Measurements from ENCODE around the gene NRG4. TPM values are rescaled to one million over a fixed set of nuclear protein-coding genes. Genes with fewer than 3 reads are reported as not detected.
"Not testable (repeated sequence)": the region's sequence is repeated elsewhere in the genome, so short reads cannot be mapped to it uniquely, and the experiment has no call there.

The NRG4 gene
- polyA plus RNA-seq, 10 donors = 0.19 to 1.9 (median 0.61) TPM

DNA sequence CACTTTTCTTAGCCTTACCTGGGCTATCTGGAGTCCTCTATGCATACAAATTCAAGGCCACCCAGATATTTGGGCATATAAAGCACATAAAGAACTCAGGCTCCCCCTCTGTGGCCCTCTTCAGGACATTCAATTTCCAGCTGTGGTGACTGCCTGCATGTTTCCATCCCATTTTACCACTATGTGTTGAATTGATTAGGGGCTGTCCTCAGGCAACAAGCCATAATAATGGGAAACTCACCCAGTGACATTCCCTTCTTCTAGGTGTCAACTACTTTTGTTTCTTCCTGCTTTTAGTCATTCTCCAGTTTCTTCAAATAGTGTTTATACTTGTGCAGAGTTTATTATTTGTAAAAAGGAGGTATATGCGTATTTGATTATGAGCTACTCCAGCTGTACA lies 18.0 kb downstream of the NRG4 start:
- DNase-seq = no peak

DNA sequence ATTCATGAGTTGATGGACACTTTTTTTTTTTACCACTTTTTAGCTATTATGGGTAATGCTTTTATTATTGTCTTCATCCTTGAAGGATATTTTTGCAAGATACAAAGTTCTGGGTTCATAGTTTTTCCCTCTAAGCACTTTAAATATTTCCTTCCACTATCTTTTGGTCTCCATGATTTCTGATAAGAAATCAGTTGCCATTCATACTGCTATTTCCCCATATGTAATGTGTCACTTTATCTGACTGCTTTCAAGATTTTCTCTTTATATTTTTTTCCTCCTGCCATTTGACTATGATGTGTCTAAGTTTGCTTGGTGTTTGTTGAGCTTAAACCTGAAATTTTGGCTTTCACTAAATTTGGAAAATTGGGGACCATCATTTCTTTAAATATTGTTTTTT lies 19.3 kb downstream of the NRG4 start:
- no peak for DNase-seq

DNA sequence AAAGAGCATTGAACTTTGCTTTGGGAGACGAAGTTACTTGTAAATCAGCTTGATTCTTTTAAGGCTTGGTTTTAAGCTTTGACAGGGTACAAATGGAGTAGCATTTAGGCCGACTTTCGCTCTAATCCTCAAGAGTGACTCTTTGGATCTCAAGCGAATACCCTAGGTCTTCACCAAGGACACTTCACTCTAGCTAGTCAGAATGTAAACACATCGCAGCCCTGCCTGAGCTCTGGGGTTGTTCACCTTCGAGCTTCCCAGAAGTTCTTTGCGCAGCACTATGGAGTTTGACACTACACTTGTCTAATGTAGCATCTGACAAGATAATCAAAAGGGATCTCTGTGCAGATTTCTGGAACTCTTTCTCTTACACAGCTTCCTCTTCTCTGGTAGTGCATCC lies 22.3 kb downstream of the NRG4 start:
- no peak for DNase-seq

DNA sequence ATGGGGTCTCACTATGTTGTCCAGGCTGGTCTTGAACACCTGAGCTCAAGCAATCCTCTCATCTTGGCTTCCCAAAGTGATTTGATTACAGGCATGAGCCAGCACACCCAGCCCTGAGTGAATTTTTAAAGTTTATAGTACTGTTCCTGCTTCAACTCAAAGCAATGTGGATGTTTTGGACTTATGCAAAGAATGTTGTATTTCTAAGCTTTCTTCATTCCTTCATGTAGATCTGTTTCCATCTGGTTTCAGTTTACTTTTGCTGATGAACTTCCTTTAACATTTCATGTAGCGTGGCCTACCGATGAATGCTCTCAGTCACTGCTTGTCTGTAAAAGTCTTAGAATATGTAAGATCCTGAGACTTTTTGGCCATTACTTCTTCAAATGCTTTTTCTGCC lies 23.2 kb downstream of the NRG4 start:
- DNase-seq = peak in 2 of 3 donors; percentile 1 to 4

DNA sequence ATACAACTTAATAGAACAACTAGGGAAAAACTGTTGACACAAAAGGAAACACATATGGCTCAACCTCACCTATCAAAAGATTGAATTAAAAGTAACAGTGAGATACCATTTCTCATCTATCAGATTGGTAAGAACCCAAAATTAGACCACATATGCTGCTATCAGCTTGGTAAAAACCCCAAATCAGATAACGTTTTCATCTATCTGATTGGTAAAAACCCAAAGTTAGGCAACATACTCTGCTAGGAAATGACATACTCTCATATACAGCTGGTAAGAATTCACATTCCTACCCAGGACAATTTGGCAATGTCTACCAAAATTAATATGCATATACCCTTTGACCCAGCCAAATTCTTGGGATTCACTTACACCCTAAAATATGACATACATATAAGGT lies 26.3 kb downstream of the NRG4 start:
- DNase-seq = no peak

DNA sequence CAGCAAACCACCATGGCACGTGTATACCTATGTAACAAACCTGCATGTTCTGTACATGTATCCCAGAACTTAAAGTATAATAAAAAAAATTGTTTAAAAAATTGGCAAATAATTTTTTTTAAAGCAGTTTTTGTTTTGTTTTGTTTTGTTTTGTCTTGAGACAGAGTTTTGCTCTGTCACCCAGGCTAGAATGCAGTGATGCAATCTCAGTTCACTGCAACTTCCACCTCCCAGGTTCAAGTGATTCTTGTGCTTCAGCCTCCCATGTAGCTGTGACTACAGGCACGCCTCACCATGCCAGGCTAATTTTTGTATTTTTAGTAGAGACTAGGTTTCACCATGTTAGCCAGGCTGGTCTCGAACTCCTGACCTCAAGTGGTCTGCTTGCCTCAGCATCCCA lies 27.5 kb downstream of the NRG4 start:
- DNase-seq = not testable (repeated sequence)

DNA sequence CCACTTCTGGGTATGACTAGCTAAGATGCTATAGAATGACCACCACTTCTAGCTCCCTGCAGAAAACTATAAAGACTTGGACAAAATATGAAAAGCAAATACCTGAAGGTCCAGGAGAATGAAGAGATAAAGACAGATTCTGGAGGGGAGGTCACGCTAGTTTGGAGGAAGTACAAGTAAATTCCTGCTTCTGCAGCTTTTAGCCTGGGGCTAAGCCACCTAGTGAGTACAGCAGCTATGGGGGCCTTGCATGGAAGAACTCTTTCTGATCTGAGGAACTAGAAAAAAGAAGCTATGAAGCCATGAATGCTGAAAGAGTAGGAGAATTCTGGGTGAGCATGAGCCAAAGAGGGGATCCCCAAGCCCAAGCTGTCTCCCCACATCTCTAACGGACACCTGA lies 29.8 kb downstream of the NRG4 start:
- no peak for DNase-seq

DNA sequence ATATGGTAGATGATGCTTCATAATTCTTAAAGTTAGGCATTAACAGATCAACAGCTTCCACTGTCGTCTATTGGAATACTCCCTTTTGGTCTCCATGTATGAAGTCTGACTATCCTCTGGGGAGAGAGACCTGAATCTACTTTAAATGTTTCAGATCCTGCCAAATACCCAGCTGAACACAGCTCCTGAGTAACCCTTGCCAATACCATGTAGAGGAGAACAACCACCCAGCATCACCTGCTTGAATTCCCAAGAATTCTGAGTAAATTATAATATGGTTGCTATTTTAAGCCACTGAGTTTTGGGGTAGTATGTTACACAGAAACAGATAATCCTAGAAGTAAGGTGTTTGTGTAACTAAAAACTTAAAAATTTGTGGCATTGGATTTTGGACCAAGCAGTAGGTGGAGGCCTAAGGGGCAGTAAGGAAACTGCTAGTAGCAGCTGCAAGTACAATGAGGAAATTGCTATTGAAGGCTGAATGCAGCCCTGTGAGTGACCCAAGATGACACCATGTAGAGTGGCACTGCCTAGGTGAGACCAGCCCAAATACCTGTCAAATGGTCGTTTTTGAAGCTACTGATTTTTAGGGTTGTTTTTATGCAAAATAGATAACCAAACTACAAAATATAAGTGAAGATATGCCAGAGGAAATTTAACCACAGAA lies 30.9 kb downstream of the NRG4 start:
- DNase-seq = no peak

DNA sequence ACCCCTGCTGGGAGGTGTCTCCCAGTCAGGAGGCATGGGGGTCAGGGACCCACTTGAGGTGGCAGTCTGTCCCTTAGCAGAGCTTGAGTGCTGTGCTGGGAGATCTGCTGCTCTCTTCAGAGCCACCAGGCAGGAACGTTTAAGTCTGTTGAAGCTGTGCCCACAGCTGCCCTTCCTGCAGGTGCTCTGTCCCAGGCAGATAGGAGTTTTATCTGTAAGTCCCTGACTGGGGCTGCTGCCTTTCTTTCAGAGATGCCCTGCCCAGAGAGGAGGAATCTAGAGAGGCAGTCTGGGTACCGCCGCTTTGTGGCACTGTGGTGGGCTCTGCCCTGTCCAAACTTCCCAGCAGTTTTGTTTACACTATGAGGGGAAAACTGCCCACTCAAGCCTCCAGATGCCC lies 35.5 kb downstream of the NRG4 start:
- not testable (repeated sequence) for DNase-seq

DNA sequence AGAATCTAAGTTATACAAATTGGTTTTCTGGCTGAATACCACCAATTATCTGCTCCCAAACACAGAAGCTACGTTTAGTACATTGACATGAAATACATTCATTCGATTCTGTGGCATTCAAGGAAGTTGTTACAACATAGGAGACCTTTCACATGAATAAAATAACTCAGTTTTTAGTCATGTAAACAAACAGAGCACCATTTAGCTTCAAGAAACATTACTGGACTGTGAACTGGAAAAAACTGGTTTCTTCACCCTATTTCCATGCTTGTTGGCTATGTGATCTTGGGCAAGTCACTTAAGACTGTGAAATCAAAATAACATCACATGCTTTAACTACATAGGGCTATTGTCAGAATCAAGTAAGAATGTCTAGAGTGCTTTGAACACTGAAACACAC lies 46.2 kb downstream of the NRG4 start:
- DNase-seq = no peak

DNA sequence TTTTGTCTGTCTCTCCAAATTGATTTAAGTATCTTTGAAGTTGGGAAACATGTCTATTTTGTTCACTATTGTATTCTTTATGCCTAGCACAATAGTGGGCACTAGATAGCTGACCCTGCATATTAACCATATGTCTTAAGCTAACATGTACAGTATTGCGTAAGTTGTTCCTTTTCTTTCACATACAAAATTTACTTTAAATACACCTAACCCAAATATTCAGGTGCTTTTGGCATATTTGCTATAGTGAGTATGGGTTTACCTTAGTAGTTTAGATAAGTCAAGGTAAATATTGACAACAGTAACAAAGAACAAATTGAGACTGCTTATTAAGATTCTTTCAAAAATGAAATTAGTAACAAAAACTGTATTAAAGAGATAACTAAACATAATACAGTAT lies 50.9 kb downstream of the NRG4 start:
- no peak for DNase-seq

DNA sequence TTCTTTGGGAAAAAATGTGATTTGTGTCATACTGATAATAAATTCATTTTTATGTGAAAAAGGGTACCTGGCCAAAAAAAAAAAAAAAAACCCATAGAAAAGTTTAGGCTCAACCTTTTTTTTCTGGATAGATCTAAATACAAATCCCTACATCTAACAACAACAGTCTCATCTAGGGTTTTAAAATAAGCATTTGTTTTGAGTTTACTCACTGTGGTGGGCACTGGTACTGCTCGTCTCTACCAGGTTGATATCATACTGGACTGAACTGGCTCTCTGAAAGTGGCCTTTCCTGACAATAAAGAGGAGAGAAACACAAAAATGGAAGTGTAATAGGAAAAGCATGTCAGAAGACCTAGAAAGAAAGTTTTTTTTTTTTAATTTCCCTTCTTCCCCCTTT lies 56.5 kb downstream of the NRG4 start:
- no peak for DNase-seq

DNA sequence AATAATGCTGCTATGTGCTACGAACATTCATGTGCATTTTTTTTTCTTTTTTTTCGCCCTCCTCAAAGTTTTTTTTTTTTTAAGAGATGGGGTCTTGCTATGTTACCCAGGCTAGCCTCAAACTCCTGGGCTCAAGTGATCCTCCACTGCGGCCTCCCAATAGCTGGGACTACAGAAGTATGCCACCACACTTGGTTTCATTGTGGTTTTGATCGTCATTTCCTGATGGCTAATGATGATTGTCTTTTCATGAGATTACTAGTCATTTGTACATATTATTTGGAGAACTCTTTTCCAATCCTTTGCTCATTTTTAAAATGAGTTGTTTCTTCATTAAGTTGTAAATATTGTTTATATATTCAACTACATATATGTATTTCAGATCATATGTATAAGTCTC lies 59.7 kb downstream of the NRG4 start:
- DNase-seq = no peak

DNA sequence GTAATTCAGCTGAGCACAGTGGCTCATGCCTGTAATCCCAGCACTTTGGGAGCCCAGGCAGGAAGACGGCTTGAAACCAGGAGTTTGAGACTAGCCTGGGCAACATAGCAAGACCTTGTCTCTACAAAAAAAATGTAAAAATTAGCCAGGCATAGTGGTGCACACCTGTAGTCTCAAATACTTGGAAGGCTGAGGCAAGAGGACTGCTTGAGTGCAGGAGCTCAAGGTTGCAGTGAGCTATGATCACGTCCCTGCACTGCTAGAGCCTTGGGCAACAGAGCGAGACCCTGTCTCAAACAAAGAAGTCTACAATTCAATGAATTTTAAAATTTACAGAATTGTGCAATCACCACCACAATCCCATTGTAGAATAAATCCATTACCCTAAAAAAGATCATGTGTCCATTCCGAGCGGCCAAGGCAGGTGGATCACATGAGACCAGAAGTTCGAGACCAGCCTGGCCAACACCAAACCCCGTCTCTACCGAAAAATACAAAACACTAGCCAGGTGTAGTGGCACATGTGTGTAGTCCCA lies 63.4 kb downstream of the NRG4 start:
- no peak for DNase-seq

DNA sequence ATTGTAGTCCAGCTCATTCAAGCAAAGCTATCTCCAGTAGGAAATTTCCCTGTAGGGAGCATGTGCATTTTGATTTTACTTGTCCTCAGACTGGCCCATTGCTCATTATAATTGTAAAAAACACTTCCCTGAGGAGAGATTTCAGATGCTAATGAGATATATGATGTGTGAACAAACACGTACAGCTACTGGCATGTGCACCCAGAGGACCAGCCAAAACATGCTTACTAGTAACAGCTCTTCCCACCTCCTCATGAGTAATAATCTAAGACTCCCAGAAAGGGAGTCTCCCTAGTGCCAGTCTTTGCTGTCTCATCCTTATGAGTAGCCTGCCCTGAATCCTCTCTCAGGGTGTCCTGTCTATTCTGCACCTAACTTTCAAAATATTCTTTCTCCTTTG lies 65.1 kb downstream of the NRG4 start:
- DNase-seq = peak in 1 of 3 donors; percentile 37

DNA sequence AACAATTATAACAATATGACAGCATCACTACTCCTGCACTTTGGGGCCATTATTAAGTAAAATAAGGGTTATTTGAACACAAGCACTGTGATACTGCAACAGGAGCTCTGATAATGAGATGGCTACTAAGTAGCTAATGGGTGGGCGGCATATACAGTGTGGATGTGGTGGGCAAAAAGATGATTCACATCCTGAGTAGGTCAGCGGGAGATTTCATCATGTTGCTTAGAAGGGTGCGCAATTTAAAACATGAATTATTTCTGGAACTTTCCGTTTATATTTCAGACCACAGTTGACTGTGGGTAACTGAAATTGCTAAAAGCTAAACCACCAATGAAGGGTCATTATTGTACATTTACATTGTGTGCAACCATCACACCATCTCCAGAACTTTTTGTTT lies 66.3 kb downstream of the NRG4 start:
- DNase-seq = peak in 1 of 3 donors; percentile 7

DNA sequence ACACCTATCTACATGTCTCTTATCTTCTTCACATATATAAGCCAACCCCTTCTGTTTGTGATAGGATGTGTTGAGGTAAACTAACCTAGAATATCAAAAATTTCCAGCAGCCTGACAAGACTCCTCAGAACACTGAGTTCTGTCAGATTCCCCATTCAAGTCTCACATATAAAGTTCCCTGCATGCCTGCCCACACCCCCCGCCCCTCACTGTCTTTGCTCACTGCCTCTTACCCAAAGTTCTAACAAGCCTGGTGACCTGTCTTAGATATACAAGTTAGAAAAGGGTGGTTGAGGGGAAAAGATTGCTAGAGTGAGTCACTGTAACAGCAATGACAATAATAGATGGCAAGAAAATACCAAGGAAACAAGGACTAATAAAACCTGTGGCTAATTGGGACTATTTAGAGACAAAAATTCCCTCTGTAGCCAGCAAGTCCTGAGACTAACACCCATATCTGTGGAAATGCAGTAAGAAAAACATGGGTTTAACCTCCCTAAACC lies 68.5 kb downstream of the NRG4 start:
- DNase-seq = no peak

DNA sequence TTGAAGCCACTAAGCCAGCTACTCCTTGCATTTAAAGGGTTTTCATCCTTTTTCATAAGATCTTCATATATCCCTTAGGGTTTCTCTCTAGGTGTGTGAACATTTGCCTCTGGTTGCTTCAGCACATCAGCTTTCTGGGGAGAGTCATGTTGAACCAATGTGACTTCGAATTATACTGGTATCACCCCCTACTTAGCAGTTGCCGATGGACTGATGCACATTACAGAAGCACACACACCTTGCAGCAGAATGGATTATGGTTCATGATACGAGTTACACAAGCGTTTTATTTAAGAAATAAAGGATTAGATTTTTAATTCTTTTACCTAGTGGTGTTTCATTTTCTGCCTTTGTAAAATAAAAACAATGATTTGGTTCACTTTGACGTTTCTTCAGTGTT lies 69.0 kb downstream of the NRG4 start:
- no peak for DNase-seq

DNA sequence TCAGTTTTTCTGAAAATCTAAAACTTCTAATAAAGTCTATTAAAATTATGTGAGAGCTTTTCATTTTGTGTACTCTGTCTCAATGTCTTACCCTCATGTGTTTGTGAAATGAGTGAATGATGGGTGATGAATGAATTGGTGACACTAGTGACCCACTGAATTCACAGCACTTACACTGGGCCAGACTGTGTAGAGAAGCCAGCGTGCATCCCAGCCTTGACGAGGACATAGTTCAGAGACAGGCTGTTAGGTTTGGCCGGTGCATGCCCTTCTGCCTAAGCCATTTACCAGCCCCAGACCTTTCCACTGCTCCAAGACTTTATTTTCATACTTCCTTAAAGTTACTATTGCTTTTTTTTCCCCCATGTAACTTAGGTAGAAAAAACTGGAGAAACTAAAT lies 69.8 kb downstream of the NRG4 start:
- no peak for DNase-seq

DNA sequence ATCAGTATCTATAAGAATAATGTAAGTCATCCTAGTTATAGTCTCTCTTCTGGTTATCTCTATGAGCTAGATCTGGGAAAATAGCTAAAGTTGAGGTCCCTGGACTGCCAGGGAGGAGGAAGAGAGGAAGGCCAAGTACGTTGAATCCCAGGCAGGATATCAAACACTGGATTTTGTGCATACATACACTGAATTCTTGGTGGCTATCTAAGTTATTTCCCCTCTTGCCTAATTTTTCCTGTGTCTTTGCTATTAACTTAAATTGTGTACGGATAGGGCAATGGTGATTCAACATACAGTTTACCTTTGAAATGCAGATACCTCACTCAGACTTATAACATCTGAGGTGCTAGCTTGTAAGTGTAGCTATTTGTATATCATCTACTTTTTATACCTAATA lies 81.4 kb downstream of the NRG4 start:
- no peak for DNase-seq

DNA sequence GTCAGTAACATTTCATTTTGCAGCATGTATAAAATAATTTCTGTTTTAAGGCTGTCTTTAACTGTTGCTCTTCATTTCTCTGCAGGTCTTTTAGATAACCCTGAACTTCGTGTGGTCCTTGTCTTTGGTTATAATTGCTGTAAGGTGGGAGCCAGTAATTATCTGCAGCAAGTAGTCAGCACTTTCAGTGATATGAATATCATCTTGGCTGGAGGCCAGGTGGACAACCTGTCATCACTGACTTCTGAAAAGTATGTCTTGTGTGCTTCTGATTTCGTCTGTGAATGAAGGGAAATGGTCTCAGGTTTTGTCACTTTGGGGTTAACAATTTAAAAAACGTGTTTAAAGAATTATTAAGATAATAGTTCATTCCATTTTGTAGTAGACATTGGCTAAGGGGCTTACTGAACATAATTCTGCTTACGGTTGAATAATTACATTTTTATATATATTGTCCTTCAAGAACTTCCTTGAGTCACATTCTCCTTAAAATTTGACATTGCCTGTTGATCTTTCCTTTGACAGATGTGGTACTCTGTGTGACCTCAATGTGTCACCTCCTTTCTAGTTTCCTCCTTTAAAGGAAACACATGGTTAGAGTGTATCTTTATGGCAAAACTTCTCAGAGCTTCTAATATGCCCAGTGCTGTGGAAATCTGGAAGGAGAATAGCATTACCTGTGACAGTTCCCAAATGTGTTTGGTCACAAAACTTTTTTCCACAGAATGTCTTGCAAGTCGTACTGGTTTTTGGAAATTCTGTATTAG lies 82.2 kb downstream of the NRG4 start:
- peak in 1 of 3 donors; percentile 2 for DNase-seq

DNA sequence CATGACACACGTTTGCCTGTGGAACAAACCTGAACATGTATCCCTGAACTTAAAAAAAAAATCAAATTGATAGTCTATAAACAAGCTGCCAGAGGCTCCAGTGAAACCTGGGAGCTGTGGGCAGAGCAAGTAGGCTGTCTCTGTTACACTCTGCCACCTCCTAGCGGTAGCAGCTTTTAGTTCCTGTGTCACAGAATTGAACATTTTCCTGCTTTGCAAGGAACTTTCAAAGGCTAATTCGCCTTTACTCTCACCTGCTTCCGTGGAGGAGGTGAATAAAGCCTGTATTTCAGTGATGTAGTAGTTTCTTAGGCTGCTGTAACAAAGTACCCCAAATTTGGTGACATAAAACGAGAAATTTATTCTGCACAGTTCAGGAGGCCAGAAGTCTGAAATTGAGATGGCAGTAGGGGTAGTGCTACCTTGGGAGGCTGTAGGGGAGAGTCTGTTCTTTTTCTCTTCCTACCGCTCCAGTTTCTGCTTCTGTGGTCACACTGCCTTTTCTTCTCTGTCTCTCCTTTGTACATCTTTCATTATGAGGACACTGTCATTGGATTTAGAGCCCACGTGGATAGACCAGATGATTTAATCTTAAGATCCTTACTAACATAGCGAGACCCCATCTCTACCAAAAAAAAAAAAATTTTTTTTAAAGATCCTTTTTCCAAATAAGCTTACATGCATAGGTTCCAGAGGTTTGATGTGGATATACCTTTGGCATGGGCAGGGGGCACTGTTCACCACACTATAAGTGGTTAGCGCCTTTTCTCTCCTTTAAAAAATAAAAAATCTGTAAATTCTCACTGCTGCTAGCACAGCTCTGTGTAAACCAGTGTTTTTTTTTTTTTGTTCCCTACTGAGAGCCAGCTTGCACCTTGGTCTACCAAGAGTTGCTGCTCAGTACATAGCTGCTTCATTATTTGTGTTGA lies 83.3 kb downstream of the NRG4 start:
- peak in 2 of 3 donors; percentile 2 to 12 for DNase-seq
